Spinal cord (tissue), 10 donors: ENCODE results near the gene ASS1. TPM values are rescaled to one million over a fixed set of nuclear protein-coding genes. Genes with fewer than 3 reads are reported as not detected.

Experiments
- DNase-seq, 6 donors: peaks; one replicate each; pipeline versions ENCODE4 v3.0.0 to v3.0.0-alpha.2; 2013 to 2015; ENCODE audit warnings: low spot score in 6 of 6, low read depth in 4 of 6
- H3K27ac ChIP-seq: one replicate; pipeline ENCODE4 v1.5.1; 2013; ENCODE audit warnings: low read depth, low read length, control low read depth
- H3K27me3 ChIP-seq: one replicate; pipeline ENCODE4 v1.6.1; 2013; ENCODE audit warnings: low read length; ENCODE audit not compliant: control insufficient read depth, insufficient read depth
- H3K36me3 ChIP-seq: one replicate; pipeline ENCODE4 v1.6.1; 2013; ENCODE audit warnings: low read length; ENCODE audit not compliant: control insufficient read depth, insufficient read depth
- H3K4me1 ChIP-seq: one replicate; pipeline ENCODE4 v1.6.1; 2013; ENCODE audit warnings: low read length; ENCODE audit not compliant: control insufficient read depth, insufficient read depth
- H3K4me3 ChIP-seq: one replicate; pipeline ENCODE4 v1.5.1; 2013; ENCODE audit warnings: low read depth, low read length, control low read depth
- H3K9me3 ChIP-seq: one replicate; pipeline ENCODE4 v1.6.1; 2013; ENCODE audit warnings: low read length; ENCODE audit not compliant: control insufficient read depth, insufficient read depth
- WGBS: methylation state at CpG from one replicate; pipeline ENCODE4 v1.1.5; 2013; ENCODE audit warnings: missing lambda C conversion rate; ENCODE audit not compliant: insufficient coverage; 5-methylcytosine and 5-hydroxymethylcytosine counted together
- polyA plus RNA-seq, 2 donors: library from polyadenylated mRNA; unstranded; fragments of 120-200 nt; gene quantifications; one replicate each; pipeline ENCODE4 v1.2.1, GENCODE V29; 2013; ENCODE audit not compliant: insufficient read length in 2 of 2
- total RNA-seq, 2 donors: library from RNA; depleted of rRNA in 1 of 2; stranded (reverse); fragments of 120-200 nt in 1 of 2; fragments of >200 nt in 1 of 2; gene quantifications; one replicate each; pipeline versions ENCODE4 v1.2.3 to v1.2.4, GENCODE V29; 2013 to 2014
- donor health status: healthy.

The ASS1 gene
- total and polyA plus RNA-seq, 4 donors = 40.2 to 234 (median 62.9) TPM

DNA sequence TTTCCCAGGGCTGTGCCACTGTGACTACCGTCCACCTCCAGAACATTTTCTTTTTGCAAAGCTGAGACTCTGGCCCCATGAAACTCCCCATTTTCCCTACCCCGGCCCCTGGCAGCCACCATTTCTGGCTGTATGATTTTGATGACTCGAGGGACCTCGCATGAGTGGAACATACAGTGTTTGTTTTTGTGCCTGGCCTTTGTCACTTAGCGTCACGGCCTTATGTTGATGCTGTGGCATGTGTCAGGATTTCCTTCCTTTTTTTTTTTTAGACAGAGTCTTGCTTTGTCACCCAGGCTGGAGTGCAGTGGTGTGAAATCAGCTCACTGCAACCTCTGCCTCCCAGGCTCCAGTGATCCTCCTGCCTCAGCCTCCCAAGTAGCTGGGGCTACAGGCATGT, 42.7 kb downstream of the ASS1 start:
- Histone ChIP-seq H3K27ac (no peak overlapping the region), H3K36me3 (peaks cover 5% of the 10 kb centered on the region), H3K9me3 (no peaks in the 10 kb centered on the region), H3K27me3 (peaks cover 39% of the 10 kb centered on the region), H3K4me1 (peaks cover 13% of the 10 kb centered on the region), H3K4me3 (no peak overlapping the region)
- WGBS = 71% methylated on average over 3 of the region's 6 CpGs
- no peak for DNase-seq

DNA sequence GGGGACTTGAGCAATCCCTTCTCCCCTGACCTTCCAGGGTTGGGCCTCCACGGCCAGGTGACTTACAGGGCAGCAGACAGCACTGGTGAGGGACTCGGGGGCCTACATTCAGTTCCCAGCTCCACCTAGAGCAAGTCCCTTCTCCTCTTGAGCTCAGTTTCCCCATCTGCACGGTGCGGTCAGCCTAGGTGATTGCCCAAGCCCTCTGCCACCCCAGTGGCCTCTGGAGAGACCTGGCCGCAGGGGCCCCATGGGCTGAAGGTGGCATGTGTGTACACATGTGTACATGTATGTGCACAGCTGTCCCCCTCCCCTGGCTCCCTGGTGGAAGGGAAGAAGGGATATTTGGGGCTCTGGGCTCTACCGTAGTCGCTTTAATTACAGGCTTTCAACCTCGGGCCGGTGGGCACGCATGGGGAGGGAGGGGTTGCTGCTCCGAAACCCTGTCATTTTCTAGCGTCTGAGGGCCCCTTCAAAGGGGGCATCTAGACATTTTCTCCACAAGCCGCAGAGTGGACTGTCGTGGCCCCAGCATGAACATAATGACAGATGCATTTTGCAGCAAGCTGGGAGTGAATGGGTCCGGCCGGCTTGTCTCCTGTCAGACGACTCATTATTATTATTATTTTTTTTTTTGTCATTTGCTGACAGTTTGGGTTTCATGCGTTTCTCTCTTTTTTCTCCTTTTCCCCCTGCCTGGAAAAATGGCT, 44.0 kb downstream of the ASS1 start:
- Histone ChIP-seq H3K9me3 (no peaks in the 10 kb centered on the region), H3K4me1 (peaks cover 4% of the 10 kb centered on the region), H3K27me3 (peaks cover 27% of the 10 kb centered on the region), H3K36me3 (peaks cover 8% of the 10 kb centered on the region), H3K27ac (no peak overlapping the region), H3K4me3 (no peak overlapping the region)
- no peak for DNase-seq
- 86% methylated on average over 13 of the region's 18 CpGs for WGBS

DNA sequence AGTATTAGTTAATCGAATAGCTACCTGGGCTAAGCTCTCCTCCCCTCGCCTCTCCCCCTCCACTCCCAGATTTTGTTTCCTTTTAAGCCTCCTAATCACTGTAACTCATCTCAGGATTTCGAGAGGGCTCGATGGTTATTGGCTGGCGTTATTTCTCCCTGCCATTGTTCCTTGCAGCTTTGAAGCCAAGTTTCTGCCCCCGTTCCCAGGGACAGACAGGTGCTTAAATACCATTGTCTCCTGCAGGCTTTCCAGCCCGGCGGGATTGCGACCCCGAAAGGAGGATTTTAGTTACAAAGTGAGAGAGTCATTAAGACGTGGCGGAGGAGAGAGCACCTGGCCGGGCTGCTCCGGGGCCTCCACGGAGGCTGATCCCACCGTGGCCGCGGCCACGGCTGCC, 46.2 kb downstream of the ASS1 start:
- 77% methylated on average over 19 of the region's 19 CpGs for WGBS
- Histone ChIP-seq H3K27me3 (peaks cover 14% of the 10 kb centered on the region), H3K4me3 (no peak overlapping the region), H3K36me3 (peaks cover 15% of the 10 kb centered on the region), H3K27ac (no peak overlapping the region), H3K4me1 (no peaks in the 10 kb centered on the region), H3K9me3 (peaks cover 7% of the 10 kb centered on the region)
- DNase-seq = no peak

DNA sequence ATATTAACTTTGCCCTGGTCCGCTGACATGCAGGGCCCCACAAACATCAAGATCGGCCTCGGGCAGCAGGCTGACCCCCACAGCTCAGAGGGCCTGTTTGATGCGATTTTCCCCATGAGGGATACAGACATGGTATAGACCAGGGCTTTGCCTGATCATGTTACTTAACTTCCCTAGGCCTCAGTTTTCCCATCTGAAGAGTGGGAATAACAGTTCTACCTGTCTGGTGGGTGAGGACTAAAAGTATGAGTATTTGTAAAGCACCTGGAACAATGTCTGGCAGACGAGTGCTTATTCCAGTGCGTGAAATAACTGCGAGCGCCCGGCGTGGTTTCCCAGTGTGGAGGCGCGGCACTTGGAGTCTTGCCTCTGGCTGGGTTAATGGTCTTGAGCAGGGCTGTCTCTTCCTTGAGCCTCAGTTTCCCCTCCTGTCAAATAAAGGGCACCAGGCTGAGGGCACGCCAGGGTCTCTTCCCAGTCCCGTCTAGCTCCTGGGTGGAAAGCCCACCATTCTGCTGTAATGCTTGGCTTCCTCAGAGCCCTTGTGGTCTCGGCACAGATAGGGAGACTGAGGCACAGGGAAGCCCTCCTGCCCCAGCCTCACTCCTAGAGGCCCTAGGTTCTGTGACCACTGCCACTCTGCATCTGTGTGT, 47.2 kb downstream of the ASS1 start:
- Histone ChIP-seq H3K4me3 (no peak overlapping the region), H3K36me3 (peaks cover 15% of the 10 kb centered on the region), H3K9me3 (peaks cover 7% of the 10 kb centered on the region), H3K27me3 (peaks cover 14% of the 10 kb centered on the region), H3K4me1 (no peaks in the 10 kb centered on the region), H3K27ac (no peak overlapping the region)
- 90% methylated on average over 12 of the region's 15 CpGs for WGBS
- DNase-seq = no peak

DNA sequence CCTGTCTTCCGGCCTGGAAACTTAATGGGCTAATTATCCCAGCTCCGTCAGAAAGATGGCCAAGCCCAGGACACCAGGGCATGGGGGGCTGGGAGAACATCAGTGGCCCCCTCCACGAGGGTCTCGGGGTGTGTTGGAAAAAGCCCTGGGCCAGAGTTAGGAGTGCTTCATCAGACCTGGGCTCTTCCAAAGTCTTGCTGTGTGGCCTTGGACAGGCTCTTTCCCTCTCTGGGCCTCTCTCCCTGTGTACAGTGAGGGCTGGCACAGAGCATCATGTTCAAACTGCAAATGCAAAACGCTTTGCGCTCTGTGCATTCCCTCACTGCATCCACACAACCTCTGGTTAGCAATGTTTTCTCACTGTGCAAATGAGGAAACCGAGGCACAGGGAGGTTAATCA, 48.3 kb downstream of the ASS1 start:
- no peaks in the 10 kb centered on the region for H3K4me1 ChIP-seq
- H3K27ac ChIP-seq = no peak overlapping the region
- peaks cover 15% of the 10 kb centered on the region for H3K36me3 ChIP-seq
- H3K27me3 ChIP-seq = peaks cover 14% of the 10 kb centered on the region
- no peak for DNase-seq
- WGBS = 93% methylated on average over 7 of the region's 7 CpGs
- no peak overlapping the region for H3K4me3 ChIP-seq
- peaks cover 7% of the 10 kb centered on the region for H3K9me3 ChIP-seq

DNA sequence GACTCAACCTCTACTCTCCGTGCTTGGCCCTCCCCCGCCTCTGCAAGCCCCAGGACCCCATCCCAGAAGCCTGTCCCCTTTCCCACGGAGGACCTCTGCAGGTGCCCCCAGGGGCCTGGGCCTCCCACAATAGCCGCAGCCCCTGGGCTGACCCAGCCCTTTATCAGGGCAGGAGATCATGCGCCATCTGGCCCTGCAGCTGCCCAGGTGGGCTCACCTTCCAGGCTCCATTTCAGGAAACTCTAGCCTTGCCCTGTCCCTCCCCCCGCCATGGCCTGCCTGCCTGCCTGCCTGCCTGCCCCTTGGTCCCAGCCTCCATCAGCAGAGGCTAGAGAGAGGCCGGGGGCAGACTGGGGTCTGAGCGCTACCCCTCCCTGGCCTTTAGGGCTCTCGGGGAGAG, 48.7 kb downstream of the ASS1 start:
- H3K36me3 ChIP-seq = peaks cover 15% of the 10 kb centered on the region
- H3K9me3 ChIP-seq = peaks cover 7% of the 10 kb centered on the region
- no peak for DNase-seq
- H3K4me1 ChIP-seq = no peaks in the 10 kb centered on the region
- 71% methylated on average over 7 of the region's 9 CpGs for WGBS
- H3K4me3 ChIP-seq = no peak overlapping the region
- peaks cover 13% of the 10 kb centered on the region for H3K27me3 ChIP-seq
- no peak overlapping the region for H3K27ac ChIP-seq

DNA sequence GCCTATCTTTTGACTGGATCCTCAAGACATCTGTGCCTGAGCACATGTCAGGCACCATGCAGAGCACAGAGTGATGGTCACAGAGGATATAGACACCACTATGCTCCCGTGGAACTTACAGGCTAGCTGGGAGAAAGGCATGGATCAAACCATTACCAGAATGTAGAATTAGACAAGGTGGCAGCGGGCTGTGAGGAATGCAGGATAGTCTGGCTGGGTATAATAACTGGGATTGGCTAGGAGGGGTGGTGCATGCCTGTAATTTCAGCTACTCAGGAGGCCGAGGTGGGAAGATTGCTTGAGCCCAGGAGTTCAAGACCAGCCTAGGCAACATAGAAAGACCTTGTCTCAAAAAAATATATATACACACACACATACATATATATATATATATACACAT, 50.3 kb downstream of the ASS1 start:
- Histone ChIP-seq H3K36me3 (peaks cover 12% of the 10 kb centered on the region), H3K27me3 (peaks cover 12% of the 10 kb centered on the region), H3K4me3 (no peak overlapping the region), H3K9me3 (peaks cover 7% of the 10 kb centered on the region), H3K4me1 (peaks cover 3% of the 10 kb centered on the region), H3K27ac (no peak overlapping the region)
- no peak for DNase-seq
- 100% methylated on average over 2 of the region's 3 CpGs for WGBS

DNA sequence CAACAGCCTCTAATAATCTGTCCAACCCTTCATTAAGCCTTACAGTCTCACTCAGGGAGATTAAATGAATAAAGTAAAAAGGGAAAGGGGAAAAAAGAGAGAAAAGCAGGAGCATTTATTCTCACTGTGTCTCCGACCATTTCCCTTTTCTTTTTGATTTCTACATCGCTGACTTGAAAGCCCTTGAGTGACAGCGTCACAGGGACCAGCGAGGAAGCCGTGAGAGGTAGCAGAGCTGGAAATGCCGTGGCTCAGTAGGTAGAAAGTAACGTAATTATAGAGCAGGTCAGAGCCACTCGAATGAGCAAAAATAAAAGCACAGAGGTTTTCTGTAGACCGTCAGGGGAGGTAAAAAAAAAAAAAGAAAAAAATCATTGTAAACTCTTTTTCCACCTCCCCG, 52.4 kb downstream of the ASS1 start:
- no peak for DNase-seq
- Histone ChIP-seq H3K27me3 (peaks cover 6% of the 10 kb centered on the region), H3K4me1 (peaks cover 16% of the 10 kb centered on the region), H3K36me3 (peaks cover 12% of the 10 kb centered on the region), H3K27ac (no peak overlapping the region), H3K4me3 (no peak overlapping the region), H3K9me3 (peaks cover 7% of the 10 kb centered on the region)
- 50% methylated on average over 6 of the region's 10 CpGs for whole genome bisulfite sequencing

DNA sequence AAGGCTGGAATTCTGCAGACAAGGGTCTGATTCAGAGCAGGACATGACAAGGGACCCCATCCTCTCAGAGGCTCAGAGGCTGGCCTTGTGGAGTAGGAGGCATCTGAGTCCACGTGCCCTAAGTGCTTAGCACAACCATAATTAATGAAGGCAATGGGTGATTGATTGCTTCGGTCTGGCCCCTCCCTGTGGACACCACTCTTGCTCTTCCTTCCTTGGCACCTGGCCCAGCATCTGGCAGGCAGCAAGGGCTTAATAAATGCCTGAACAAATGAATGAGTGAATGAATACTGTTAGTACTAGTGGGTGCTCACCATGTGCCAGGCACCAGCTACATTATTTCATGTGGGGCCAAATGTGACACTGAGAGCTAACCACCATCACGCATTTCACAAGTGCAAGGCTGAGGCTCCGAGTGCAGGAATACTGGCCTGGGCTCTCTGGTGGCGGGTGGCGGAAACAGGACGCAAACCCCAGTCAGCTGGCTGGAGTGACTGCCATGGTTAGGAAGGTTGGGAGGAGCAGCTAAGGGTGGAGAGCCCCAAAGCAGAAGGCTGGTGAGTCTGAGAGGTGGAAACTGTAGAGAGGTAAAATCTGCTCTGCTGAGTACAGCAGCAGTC, 53.6 kb downstream of the ASS1 start:
- no peak for DNase-seq
- Histone ChIP-seq H3K4me1 (peaks cover 16% of the 10 kb centered on the region), H3K9me3 (peaks cover 7% of the 10 kb centered on the region), H3K36me3 (peaks cover 9% of the 10 kb centered on the region), H3K4me3 (no peak overlapping the region), H3K27ac (no peak overlapping the region), H3K27me3 (peaks cover 6% of the 10 kb centered on the region)
- WGBS = 88% methylated on average over 6 of the region's 7 CpGs
